ENCODE results near the gene GBP6.

The GBP6 gene

GRCh38 chr1:89390707-89391106 is 26.8 kb downstream of the GBP6 start:
- Histone ChIP-seq H3F3A (ENCODE audit: insufficient read depth) (no peaks in the 10 kb centered on the region), H3K27me3 (ENCODE audit: low read length) (no peaks in the 10 kb centered on the region), H3K27ac (ENCODE audit: low read depth, low read length) (no peak overlapping the region), H2AFZ (ENCODE audit: low read depth, low read length, severe bottlenecking) (no peak overlapping the region), H3K9ac (ENCODE audit: low read length) (no peak overlapping the region), H3K79me2 (ENCODE audit: insufficient read depth, low read length) (no peaks in the 10 kb centered on the region), H4K20me1 (ENCODE audit: low read depth, low read length) (no peaks in the 10 kb centered on the region), H3K4me3 (ENCODE audit: insufficient read depth, low read length, poor library complexity, severe bottlenecking) (no peak overlapping the region), H3K4me2 (ENCODE audit: low read depth, low read length, poor library complexity, severe bottlenecking) (no peak overlapping the region), H3K36me3 (ENCODE audit: low read length) (no peaks in the 10 kb centered on the region), H3K9me3 (ENCODE audit: insufficient read depth, low read length) (no peaks in the 10 kb centered on the region; the same call in 1 of the 2 replicates), H3K9me2 (replicated peaks; ENCODE audit: insufficient read depth, low read length) (no peaks in the 10 kb centered on the region)
- TF ChIP-seq EZH2phosphoT487 (conservative IDR thresholded peaks at IDR 0.05; ENCODE audit: low read length) (no peak), CTCF (IDR thresholded peaks at IDR 0.05; ENCODE audit: insufficient read depth, low read length, poor library complexity, severe bottlenecking) (no peak)

GRCh38 chr1:89391686-89392085 is 27.8 kb downstream of the GBP6 start:
- Histone ChIP-seq H3K27me3 (ENCODE audit: low read length) (no peaks in the 10 kb centered on the region), H3K79me2 (ENCODE audit: insufficient read depth, low read length) (no peaks in the 10 kb centered on the region), H3K4me2 (ENCODE audit: low read depth, low read length, poor library complexity, severe bottlenecking) (no peak overlapping the region), H4K20me1 (ENCODE audit: low read depth, low read length) (no peaks in the 10 kb centered on the region), H3K9me2 (replicated peaks; ENCODE audit: insufficient read depth, low read length) (no peaks in the 10 kb centered on the region), H3F3A (ENCODE audit: insufficient read depth) (no peaks in the 10 kb centered on the region), H3K4me3 (ENCODE audit: insufficient read depth, low read length, poor library complexity, severe bottlenecking) (no peak overlapping the region), H3K9me3 (ENCODE audit: insufficient read depth, low read length) (no peaks in the 10 kb centered on the region; the same call in 1 of the 2 replicates), H3K27ac (ENCODE audit: low read depth, low read length) (no peak overlapping the region), H3K9ac (ENCODE audit: low read length) (no peak overlapping the region), H3K36me3 (ENCODE audit: low read length) (no peaks in the 10 kb centered on the region), H2AFZ (ENCODE audit: low read depth, low read length, severe bottlenecking) (no peak overlapping the region)
- TF ChIP-seq CTCF (IDR thresholded peaks at IDR 0.05; ENCODE audit: insufficient read depth, low read length, poor library complexity, severe bottlenecking) (no peak), EZH2phosphoT487 (conservative IDR thresholded peaks at IDR 0.05; ENCODE audit: low read length) (no peak)

- Histone ChIP-seq H3K9me2 (replicated peaks; ENCODE audit: insufficient read depth, low read length) (no peaks in the 10 kb centered on the region), H3K4me2 (ENCODE audit: low read depth, low read length, poor library complexity, severe bottlenecking) (no peak overlapping the region), H3K27ac (ENCODE audit: low read depth, low read length) (no peak overlapping the region), H2AFZ (ENCODE audit: low read depth, low read length, severe bottlenecking) (no peak overlapping the region), H3K27me3 (ENCODE audit: low read length) (no peaks in the 10 kb centered on the region), H3K9ac (ENCODE audit: low read length) (no peak overlapping the region), H3F3A (ENCODE audit: insufficient read depth) (no peaks in the 10 kb centered on the region), H3K36me3 (ENCODE audit: low read length) (no peaks in the 10 kb centered on the region), H3K9me3 (ENCODE audit: insufficient read depth, low read length) (no peaks in the 10 kb centered on the region; the same call in 1 of the 2 replicates), H3K4me3 (ENCODE audit: insufficient read depth, low read length, poor library complexity, severe bottlenecking) (no peak overlapping the region), H3K79me2 (ENCODE audit: insufficient read depth, low read length) (no peaks in the 10 kb centered on the region), H4K20me1 (ENCODE audit: low read depth, low read length) (no peaks in the 10 kb centered on the region)
- TF ChIP-seq CTCF (IDR thresholded peaks at IDR 0.05; ENCODE audit: insufficient read depth, low read length, poor library complexity, severe bottlenecking) = no peak
- no peak for TF ChIP-seq EZH2phosphoT487 (conservative IDR thresholded peaks at IDR 0.05; ENCODE audit: low read length)
Measured at GRCh38 chr1:89394851-89395250, 31.0 kb downstream of the GBP6 start.

Measured in SU-DHL-6 (cell line).